Left lobe of liver (tissue), 2 donors: Measurements from ENCODE around the gene IL13RA2. TPM values are rescaled to one million over a fixed set of nuclear protein-coding genes. Genes with fewer than 3 reads are reported as not detected.
A peak's percentile ranks its signal among the peaks of the same experiment; 100 is the strongest.

Experiments
- ATAC-seq: fragments of 200-7000 bp; cut with Tn5 transposase; one replicate; pipeline ENCODE4 v1.9.1; 2020; ENCODE audit warnings: mild to moderate bottlenecking, moderate library complexity
- DNase-seq: peaks from one replicate; pipeline ENCODE4 v3.0.0-alpha.2; 2020; ENCODE audit warnings: low spot score
- total RNA-seq: library from RNA; stranded (reverse); gene quantifications from one replicate; pipeline ENCODE4 v1.2.1, GENCODE V29; 2021
- donor health status: DM: no; HTN: no; CAD: no; lungs with moderate emphysema.
- donor health status: DM: no; HTN: yes; CAD: no.

IL13RA2 gene, protein sequence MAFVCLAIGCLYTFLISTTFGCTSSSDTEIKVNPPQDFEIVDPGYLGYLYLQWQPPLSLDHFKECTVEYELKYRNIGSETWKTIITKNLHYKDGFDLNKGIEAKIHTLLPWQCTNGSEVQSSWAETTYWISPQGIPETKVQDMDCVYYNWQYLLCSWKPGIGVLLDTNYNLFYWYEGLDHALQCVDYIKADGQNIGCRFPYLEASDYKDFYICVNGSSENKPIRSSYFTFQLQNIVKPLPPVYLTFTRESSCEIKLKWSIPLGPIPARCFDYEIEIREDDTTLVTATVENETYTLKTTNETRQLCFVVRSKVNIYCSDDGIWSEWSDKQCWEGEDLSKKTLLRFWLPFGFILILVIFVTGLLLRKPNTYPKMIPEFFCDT
- total RNA-seq = 0.88 TPM

DNA sequence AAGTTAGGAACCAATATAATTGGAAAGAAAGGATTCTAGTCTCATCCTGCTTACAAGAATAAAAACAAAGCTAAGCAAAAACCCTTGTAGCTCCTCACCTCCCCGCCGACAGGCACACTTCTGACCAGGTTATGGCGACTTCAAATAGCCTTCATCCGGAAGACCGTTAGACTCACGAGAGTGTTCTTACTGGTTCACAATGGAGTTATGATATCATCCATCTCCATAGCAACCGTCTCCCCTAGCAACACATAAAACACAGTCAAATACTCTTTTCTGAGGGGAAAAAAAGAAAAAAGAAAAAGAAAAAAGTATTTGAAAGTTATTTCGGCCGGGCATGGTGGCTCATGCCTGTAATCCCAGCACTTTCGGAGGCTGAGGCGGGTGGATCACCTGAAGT lies at the start of gene IL13RA2:
Gene IL13RA2, minus strand, starts transcription at position 162 of the 400 bp plus-strand sequence. CDS start 347 bp downstream, outside the sequence.
- ATAC-seq = no peak
- no peak for DNase-seq

DNA sequence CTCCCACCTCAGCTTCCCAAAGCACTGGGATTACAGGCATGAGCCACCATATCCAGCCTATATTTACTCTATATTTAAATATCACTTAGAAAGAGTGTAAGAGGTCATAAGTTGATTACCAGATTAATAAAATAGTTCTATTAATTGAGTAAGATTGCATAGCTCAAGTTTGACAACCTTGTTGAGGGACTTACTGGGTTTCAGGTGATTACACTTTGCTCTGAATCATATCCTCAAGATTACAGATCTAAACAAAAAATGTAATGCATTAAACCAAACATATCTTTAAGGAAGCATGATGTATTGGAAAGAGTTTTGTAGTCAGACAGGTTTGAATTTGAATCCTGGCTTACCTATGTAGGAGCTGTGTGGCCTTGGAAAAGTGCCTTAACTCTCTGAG lies 47.9 kb upstream of the IL13RA2 start:
- DNase-seq = no peak

DNA sequence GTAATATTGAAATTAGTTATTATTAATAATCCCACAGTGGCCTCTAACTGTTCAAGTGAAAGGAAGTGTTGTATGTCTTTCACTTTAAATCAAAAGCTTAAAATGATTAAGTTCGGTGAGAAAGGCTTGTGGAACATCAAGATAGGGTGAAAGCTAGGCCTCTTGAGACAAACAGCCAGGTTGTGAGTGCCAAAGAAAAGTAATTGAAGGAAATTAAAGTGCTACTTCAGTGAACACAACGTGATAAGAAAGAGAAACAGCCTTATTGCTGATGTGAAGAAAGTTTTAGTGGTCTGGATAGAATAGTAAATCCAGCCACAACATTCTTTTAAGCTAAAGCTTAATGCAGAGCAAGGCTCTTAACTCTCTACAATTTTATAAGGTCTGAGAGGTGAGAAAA lies 42.6 kb upstream of the IL13RA2 start:
- ATAC-seq = no peak
- no peak for DNase-seq

More for the DNA sequence above, 47.9 kb upstream of the IL13RA2 start:
- ATAC-seq = no peak

DNA sequence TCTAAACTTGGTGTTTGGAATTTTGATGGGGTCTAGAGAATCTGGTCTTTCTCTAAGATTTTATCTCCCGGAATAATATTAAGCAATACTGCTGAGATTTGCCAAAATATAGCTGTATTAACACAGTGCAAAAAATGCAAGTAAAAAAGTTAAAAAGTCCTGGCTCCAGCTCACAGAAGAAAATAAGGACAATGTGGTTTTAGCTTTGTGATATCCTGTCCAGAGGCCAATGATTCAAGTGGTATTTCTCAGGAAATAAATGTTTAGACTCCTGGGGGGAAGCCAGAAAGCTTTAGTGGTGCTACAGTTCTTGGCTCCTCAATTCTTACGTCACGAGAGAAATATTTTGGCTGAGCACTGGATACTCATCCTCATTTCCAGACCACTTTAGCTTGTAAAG lies 40.9 kb upstream of the IL13RA2 start:
- DNase-seq (no peak), ATAC-seq (no peak)

DNA sequence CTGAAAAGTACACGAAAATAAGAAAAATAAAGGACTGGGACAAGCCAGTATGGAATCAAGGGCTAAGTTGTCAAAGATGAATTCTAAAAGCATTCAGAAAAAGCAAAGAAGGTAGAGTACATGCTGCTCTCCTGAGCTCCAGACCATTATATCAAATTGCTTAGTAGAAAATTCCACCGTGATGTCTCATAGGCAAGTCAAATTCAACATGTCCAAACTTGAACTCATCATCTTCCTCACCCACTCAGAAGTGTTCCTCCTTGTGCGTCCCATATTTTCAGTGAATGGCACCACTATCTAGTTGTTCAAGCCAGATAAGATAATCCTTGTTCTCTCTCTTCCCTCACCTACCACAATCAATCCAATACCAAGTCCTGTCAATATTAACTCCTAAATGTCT lies 37.5 kb upstream of the IL13RA2 start:
- no peak for DNase-seq
- no peak for ATAC-seq

DNA sequence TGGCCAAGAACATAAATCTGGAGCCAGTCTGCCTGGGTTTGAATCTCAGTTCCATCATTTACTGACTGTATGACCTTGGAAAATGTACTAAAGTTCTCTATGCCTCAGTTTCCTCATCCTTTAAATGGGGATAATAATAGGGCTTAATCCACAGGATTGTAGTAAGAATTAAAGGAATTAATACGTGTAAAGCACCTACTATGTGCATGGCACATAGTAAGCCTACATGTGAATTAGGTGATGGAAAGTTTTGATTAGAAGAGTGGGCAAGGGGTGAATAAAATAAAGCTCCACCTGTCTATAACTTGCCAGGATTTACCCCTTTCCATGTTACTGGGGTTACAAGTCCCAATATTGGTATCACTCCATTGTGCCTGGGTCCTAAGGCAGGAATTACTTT lies 35.8 kb upstream of the IL13RA2 start:
- ATAC-seq = no peak

DNA sequence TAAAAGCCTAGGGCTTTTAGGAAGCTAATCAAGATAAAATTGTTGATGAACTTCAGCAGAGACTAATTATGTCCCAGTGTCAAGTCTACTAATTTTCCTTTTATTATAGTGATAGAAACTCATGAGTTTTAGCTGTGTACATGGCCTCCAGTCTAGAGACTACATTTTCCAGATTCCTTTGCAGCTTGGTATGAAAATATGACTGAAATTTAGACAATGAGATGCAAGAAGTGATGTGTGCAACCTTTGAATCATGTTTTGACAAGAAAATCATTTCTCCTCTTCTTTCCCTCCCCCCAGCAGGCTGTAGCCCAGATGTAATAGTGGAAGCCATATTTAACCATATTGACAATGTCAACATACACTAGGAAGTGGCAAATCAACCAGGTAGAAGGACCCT lies 30.3 kb upstream of the IL13RA2 start:
- no peak for DNase-seq
- ATAC-seq = no peak

More for the DNA sequence above, 35.8 kb upstream of the IL13RA2 start:
- DNase-seq = no peak

DNA sequence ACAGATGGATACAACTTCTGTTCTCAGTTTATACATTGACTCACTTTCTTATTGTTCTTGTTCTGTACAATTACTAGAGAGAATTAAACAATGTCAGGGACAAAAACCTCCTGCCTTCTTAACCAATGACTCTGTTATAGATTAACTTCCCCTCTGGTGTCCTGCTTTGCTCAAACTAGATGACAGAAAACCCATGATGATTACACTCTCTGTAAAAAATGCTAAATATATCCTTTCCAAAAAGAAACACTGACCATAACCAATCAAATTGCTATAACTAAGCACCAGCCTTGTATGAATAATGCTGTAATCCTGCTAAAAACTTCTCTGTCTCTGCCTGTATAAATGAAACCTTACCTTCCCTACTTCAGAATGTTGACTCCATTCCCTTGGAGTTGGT lies 29.8 kb upstream of the IL13RA2 start:
- ATAC-seq (no peak), DNase-seq (no peak)

DNA sequence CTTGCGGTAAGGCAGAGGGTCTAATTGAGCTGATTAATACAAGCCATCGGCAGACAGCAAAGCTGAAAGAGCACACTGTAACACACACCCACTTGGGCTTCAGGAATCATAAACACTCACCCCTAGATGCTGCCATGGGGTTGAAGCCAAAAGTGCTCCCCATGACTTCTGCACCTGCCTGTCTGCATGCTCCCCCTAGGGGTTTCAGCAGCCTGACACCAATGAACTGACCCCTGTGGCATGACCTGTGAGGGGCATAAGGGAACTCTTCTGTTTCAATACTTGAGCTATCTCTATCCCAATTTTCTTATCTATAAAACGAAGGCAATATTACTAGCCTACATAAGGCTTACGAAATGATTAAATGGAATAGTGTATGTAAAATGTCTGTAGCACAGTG lies 23.0 kb upstream of the IL13RA2 start:
- DNase-seq = no peak
- ATAC-seq = no peak

DNA sequence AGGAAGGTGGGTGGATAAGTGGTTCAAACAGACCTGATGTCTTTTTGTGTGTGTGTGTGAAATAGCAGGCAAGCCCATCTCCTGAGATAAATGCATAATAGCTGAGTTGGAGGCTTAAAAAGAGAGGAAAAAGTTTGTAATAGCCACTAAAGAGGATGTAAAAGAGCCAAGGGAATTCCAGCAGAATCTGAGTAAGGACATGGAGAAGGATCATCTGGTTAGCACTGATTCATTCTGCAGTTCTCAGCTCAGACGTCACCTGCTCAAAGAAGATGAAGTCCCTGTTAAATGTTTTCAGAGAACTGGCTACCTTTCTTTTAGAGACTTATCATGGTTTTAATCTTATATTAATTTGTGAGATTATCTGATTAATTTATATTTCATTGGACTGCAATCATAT lies 21.0 kb upstream of the IL13RA2 start:
- ATAC-seq (no peak), DNase-seq (no peak)

DNA sequence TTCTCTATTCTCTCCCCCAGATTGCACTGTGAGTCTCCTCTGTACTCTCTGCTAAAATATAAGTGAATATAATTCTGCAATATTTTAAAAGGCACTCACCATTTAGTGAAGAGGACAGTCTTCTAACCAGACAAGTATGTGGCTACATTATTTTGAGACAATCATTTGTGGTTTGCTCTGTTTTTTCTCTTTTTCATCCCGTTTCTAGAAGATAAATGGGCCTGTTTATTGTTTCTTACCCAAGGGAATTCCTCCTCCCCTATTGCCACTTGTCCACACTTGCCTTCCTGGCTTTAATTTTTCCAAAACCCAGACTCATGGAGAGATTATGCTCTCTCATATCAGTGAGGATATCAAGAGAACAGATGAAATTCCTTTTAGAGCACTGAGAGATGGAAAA lies 18.6 kb upstream of the IL13RA2 start:
- no peak for DNase-seq
- ATAC-seq = no peak

DNA sequence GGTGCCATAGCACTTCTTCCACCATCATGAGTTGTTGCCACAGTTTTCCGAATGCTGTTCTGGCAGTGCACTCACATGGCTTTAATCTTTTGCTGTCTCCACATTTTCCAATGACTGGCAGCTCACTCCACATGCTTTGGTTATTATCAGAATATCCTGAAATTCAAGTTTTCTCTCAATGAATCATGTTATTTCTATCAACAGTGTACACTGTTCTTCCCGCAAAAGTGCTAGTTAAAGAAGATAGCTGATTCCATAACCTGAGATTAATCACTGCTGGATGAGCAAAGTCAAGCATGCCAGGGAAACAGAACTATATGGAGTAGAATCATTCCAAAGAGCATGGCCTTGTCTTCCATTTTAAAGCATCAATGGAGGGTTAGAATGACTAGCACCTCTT lies 14.6 kb upstream of the IL13RA2 start:
- ATAC-seq (no peak), DNase-seq (no peak)

DNA sequence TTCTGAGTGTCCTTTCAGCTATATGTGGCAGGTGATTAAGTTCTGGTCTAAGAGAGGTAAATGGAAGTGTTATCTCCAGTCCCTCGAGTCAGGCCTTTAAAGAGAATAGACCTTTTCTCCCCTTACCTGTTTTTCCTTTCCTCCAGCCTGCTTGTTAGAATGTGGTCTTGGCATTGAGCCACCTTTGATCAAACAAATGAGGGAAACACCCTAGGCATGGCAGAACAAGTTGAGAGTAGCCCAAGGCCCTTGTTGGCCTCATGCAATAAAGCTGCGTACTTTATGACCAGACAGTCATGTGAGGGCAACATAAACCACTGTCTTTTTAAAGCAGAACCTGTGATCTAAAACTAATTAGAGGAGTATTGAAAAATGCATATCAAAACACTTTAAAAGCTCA lies 13.2 kb upstream of the IL13RA2 start:
- no peak for ATAC-seq
- DNase-seq = no peak

DNA sequence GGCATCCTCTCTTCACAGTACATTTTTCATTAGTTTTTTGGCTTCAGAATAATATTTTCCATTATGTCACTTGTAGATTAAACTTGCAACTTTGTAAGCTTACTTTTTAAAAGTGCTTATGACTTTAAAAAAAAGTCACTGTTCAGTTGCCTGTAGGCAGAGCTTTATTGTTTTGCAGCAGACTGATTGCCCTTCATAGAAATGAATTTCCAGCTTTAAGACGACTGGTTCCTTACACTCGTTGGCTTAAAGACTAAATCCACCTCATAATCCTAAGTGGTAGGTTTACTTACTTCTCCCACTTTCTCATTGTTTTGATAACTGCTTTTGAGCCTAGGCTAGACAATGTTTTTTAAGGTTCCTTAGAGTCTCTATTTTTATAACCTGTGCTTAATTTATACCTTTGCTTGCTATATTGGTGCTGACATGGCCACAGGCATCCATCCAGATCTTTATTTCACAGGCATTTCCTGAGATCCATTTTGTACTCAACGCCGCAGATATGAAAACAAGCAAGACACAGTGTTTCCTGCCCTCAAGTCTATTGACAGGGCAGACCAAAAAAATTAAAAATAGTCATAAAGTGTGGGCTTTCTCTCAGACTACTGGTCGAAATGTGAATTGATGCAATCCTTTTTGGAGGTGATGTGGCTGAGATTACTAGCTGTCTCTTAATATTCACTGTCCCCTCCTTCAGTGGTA lies 12.6 kb upstream of the IL13RA2 start:
- no peak for ATAC-seq

DNA sequence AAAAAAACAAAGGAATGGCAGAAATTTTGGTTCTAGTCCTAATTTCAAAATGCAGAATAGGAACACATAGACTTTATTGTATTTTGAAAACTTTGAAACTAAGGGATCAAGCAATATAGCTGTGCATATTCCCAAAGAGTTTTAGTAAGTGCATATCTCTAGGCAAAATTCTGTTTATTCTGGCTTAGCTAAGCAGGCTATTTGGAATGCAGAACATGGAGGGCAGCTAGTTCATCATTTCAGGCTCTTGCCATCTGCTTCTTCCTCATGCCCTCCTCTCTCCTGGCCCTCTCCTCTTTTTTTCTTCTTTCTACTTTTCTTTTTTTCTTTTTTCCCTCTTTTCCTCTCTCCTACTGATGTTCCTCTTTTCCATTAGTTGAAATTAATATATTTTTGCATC lies 12.0 kb upstream of the IL13RA2 start:
- no peak for ATAC-seq
- DNase-seq = no peak

More for the DNA sequence above, 12.6 kb upstream of the IL13RA2 start:
- DNase-seq = no peak

DNA sequence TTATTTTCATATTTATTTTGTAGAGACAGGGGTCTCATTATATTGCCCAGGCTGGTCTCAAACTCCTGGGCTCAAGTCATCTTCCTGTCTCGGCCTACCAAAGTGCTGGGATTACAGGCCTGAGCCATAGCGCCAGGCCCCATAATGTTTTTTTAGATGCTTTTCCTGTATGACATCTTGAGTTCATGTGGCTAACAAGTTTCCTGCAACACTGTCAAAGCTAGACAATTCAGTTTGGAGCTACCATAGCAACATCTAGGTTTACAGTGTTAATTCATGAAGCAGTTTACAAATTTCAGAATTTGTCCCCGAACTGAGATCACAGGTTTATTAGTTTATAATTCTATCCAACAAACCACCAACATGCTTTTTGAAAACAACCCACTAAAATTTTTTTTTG lies 6.4 kb upstream of the IL13RA2 start:
- DNase-seq (no peak), ATAC-seq (no peak)

DNA sequence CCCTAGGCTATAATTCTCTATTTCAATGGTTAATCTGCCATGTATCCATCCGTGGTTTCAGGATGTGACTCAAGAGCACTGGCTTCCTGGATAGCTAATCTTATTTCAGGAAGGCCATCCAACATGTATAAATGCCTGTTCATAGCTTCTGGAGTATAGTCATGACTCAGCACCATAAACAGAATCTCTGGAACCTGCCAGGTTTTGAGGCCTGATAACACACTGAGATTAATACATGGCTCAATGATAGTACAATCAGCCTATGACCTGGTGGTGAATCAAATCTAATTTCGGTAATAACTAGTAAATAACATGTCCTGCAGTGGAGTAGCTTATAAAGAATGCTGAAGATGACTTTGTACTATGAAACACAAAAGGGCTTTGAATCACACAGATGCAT lies 5.7 kb upstream of the IL13RA2 start:
- DNase-seq (no peak), ATAC-seq (no peak)

DNA sequence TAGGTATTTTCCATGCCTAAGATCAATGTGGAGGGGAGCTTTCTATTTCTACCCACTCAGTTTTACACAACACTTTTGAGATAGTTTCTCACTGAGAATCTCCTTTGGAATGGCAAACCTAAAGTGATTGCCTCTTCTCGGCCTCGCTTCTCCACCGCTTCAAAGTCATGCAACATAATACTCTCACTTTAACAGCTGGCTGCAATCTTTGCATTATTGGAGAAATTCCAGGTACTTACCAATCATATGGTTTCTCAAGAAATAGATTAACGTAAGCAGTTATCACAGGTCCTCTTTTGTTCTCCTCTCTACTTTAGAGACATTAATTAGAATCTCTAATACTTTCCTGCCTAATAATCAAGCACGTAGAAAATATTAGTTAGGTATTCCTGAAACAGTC lies 3.7 kb upstream of the IL13RA2 start:
- no peak for DNase-seq
- no peak for ATAC-seq

DNA sequence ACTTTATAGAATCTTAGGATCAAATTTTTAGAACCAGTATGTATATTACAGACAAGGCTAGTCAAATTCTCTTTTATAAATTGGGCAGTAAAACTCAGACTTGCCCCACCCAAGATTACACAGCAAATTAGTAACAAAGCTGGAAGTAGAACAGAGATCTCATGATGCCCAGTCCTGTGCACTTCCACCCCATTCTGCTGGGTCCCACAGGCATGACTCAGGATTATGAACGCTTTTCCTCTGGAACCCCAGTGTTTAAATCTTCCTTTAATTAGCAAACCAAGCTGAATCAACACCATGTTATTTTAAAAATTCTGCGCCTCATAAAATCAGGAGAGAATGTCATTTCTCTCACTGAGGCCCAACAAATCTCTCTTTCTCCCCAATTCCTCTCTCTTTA lies 1.5 kb upstream of the IL13RA2 start:
- DNase-seq (no peak), ATAC-seq (no peak)

DNA sequence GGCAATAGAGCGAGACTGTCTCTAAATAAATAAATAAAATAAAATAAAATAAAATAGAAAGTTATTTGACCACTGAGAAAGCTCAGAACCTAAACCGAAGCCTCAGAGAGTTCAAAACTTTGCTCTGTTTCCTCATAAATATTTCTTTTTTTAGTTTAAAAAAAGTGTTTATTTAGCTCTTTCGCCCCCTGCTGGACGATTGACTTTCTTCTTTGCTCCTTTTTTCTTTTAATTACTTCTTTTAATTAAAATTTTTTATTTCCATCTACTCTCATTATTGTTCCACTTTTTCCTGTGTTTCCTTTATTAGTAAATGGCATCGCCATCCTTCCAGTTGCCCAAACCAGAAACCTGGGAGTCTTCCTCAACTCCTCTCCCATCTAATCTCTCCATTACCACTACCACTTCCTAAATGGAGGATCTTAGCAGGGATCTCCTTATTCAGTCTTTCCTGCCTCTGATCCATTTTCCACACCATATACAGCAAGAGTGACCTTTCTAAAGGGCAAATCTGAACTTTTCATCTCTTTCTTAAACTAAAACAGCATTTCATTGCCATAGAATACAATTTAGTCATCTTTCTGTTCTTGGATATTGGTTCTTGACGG lies 728 bp upstream of the IL13RA2 start:
- DNase-seq (no peak), ATAC-seq (no peak)

DNA sequence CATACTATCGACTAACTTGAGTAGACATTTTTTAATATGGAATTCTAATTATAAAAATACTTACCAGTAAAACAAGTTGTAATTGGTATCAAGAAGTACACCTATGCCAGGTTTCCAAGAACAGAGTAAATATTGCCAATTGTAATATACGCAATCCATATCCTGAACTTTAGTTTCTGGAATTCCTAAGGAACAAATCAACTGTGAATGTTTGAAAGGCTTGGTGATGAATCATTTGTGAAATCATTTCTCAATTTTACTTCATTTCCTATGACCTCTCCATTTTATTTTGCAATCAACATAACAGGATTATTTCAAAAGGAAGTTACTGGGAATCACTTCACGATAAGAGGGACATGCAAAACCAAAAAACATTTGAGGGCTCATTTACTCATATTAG lies 3.7 kb downstream of the IL13RA2 start:
- ATAC-seq = no peak
- DNase-seq = no peak

DNA sequence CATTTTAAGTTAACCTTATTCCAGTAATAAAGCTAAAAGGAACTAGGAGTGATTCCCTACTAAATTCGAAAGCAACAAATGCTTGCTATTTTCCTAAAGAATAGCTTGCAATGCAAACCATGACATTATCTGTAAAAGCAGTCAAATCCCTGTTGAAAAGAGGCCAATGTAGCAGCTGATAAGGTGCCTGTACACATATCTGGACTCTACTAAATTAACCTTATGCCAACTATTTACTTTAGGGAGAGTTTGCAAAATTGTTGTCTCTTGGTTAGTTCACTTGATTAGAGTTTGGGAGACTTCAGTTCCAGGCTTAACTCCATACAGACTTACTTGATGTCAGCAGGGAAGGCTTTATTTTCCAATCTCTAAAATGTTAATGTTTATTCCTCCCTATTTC lies 6.0 kb downstream of the IL13RA2 start:
- peak; percentile 43 for ATAC-seq
- no peak for DNase-seq
